Activated T-cell treated with anti-CD3 and anti-CD28 coated beads, Interleukin-2, amount 50 U/mL, for 1 hour (primary cell): Measurements from ENCODE around the gene KCNJ5.

Experiments used
- DNase-seq: peaks from one replicate; pipeline ENCODE4 v3.0.0-alpha.2; 2020

Gene KCNJ5

GRCh38 chr11:128936606-128937251 lies 45.6 kb downstream of the KCNJ5 start:
- DNase-seq: no peak

DNA sequence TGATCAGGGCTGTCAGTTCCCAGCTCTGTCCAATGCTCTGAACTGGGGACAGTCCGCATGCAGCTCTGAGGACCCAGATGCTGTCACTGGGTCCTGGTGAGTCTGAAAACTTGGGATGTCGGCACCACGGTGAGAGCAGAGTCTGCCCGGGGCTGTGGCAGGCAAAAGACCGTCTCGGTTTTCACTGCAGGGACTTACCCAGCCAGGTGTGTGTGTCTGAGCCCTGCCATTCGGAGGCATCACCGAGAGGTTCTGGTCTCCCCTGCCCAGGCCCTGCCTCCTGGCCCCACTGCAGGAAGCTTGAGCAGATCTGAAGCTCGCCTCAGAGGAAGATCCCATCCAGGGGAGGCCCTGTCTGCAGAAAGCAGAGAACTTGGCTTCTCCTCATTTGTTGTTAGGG lies 46.3 kb downstream of the KCNJ5 start:
- DNase-seq: no peak

DNA sequence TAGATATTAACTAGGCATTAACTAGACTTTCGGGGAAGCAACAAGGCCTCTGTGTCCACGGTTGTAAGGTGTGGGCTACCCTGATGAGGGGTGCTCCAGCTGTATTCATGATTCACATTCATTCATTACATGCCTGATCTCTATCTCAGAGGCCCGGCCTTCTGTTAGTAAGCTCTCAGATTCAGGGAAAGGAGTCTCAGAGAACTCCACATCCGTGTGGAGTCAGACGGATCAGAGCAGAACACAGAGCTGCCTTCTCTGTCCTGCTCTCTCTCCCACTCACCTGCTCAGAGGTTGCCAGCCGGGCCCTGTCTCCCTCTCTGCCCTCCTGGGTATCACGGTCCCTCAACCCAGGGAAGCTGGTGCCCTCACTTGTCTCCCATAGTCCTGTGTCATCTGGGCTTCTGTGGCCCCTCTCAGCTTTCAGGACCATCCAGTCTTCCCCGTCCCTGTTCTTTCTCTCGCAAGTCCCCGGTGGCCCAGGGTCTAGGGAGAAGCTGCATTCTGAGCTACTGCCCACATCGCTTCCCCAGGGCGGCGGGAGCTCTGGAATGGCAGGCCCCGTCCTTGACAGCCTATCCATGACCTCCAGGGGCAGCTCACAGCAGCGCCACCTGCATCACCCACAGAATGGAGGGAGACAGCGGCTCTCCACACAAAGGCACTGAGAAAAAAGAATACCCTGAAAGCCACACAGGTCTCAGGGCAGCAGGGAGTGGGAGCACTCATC lies 47.2 kb downstream of the KCNJ5 start:
- no peak for DNase-seq

GRCh38 chr11:128939591-128939990 lies 48.4 kb downstream of the KCNJ5 start:
- no peak for DNase-seq

- DNase-seq: no peak
Observed at GRCh38 chr11:128940156-128940555, 49.0 kb downstream of the KCNJ5 start.

- DNase-seq: no peak
Observed at GRCh38 chr11:128940603-128941002, 49.4 kb downstream of the KCNJ5 start.

DNA sequence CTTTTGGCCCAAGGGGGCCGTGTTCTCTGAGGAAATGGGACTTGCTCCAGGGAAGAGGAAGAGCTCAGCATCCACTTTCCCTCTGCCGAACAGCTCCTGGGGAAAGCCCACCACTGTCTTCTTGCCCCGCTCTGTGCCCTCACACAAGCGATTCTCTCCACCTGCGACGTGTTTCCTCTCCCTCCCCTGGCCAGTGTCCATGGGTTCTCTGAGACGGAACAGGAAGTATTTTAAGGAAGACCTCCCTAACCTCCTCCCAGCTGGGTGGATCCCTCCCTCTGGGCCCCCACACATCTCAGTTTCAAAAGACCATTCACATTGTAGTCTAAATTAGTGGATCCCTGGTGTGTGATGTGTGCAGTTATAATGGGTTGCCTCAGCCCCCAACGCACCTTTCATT lies 50.0 kb downstream of the KCNJ5 start:
- no peak for DNase-seq

GRCh38 chr11:128941573-128942271 lies 50.6 kb downstream of the KCNJ5 start:
- DNase-seq: no peak

DNA sequence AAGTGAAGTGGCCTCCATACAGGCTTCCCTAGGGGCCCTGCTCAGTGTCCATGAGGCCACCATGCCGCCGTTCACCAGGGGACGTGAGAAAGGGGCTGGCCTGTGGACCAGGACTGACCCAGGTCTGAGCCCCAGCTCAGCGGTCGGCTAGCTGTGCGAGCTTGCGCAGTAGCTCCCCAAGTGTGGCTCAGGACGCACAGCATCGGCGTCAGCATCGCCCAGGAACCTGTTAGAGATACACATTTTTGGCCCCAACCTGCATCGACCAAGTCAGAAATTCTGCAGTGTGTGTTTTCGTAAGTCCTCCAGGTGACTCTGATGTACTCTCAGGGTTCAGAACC lies 51.1 kb downstream of the KCNJ5 start:
- DNase-seq: no peak

DNA sequence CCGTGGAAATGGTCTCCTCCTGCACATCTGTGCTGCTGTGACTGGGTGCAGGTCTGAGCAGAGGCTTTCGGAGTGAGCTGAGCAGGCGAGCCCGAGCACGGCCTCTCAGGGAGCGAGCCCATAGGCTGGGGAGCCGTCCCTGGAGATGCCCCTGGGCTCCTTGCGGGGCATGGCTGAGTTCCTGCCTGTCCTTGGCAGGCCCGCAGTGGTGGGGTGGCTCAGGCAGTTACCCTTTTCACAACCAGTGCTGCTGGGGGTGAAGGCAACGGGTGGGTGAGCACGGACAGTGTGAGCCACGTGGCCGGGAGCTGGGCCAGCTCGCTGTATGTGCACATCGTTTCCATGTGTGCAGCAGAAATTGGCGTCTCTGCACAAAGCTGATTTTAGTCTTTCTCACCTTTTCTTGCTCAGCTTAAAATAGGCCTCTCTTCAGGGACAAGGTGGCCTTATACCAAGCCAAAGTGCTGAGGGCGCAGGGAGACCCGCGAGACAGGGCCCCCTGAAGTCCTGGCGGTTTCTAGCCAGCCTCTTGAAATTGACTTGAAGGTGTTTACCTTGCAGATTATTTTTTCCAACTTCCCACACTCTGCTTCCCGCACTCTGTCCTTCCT lies 51.8 kb downstream of the KCNJ5 start, which contains the start of gene TP53AIP1:
TSS of gene TP53AIP1 (minus strand) at position 55 of the 611 bp plus-strand sequence. CDS start 5,053 bp downstream, outside the sequence.
- no peak for DNase-seq

GRCh38 chr11:128943428-128943976 lies 52.3 kb downstream of the KCNJ5 start:
- DNase-seq: no peak

DNA sequence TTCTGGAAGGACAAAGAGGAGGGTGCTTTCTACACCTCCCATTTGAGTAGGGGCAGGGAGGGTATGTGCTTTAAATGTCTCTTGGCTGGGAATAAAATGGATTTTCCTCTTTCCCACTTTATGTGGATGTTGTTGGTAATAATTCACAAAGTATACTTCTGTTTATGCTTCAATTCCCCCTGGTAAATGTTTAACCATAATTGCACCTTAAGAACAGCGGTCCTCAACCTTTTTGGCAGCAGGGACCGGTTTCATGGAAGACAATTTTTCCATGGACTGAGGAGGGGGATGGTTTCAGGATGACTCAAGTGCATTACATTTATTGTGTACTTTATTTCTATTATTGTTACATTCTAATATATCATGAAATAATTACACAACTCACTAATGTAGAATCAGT lies 55.5 kb downstream of the KCNJ5 start:
- no peak for DNase-seq

DNA sequence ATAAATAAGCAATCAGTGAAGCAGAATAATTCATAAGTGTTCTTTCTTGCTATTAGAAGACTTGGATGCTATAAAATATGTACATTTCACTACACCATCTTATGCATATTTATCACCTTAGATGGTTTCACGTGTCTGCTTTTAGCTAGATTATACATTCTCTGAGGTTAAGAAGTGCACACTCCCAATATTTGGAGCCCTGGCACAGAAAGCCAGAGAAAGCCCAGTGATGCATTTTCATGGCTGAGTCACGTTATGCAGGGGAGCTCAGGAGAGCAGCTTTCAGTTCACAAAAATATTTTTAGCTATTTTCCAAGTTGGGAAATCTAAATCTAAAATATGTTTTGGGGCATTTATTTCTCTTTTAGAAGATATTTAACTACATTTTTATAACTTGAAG lies 56.6 kb downstream of the KCNJ5 start:
- no peak for DNase-seq

GRCh38 chr11:128948583-128948982 lies 57.4 kb downstream of the KCNJ5 start:
- no peak for DNase-seq

DNA sequence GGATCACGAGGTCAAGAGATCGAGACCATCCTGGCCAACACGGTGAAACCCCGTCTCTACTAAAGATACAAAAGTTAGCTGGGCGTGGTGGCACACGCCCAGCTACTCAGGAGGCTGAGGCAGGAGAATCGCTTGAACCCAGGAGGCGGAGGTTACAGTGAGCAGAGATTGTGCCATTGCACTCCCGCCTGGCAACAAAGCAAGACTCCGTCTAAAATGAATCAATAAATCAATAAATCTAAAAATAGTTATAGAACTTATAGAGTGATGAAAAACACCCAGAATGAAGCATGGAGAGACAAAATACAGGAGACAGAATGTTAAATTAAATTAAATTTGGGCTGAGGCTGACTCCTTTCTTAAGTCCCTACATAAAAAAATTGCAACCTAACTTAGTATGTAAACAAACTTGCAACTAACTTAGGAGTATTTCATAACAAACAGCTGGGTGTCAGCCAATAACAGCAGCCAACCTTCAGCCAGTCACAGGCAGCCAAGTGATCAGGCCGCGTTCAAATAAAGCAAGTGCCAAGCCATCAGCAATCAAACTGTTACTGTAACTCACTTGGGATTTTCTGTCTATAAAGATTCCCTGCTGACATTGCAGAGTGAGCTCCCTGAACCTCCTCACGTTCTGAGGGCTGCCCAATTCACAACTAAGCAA lies 58.8 kb downstream of the KCNJ5 start:
- no peak for DNase-seq

DNA sequence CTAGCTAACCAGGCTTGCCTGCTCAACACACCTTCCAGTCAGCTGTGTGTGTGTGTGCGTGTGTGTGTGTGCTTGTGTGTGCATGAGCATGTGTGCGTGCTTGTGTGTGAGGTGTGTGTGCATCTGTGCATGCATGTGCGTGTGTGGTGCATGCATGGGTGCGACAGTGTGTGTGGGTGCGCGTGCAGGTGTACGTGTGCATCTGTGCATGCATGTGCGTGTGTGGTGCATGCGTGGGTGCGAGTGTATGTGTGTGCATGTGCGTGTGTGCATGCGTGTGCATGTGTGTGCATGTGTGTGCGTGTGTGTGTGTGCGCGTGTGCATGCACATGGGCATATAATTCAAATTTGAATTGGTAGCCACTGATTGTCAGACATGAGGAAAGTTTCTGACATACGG lies 62.0 kb downstream of the KCNJ5 start:
- DNase-seq: no peak

DNA sequence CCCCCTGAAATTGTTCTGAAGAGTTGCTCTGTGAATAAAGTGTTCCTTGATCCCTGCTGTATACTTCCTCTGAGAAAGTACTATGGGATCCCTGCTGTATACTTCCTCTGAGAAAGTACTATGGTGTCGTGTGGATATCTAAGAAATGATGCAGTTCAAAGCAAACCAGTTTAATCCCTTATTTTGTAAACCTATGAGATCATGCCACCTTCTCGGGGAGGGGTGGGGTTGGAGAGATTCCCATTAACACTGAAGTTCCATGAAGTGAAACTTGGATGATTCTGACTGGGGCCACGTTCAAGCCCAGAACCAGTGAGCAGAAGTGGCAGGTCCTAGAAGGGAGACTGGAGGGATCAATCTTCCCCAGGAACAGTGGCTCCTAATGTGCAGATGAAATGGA lies 64.5 kb downstream of the KCNJ5 start:
- DNase-seq: no peak

- DNase-seq: no peak
Observed at GRCh38 chr11:128956401-128957201, 65.4 kb downstream of the KCNJ5 start.

GRCh38 chr11:128957202-128957482 lies 66.0 kb downstream of the KCNJ5 start:
- DNase-seq: no peak

DNA sequence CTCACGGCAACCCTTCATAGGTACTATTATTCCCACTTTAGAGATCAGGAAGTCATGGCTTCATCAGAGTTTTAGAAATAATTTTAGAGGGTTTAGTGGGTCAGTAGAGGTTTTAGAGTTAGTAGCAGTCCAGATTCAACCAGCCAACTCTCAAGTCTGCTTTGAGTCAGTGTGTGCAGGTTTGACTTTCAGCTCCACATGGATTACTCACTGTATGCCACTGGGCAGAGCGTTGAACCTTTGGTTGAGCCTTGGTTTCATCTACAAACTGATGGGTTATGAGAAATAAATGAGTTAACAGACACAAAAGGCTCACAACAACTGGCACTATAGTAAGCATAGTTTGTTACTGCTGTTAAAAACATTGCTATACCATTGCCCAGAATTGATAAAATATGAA lies 70.5 kb downstream of the KCNJ5 start:
- no peak for DNase-seq

- DNase-seq: no peak
Observed at GRCh38 chr11:128962896-128963295, 71.7 kb downstream of the KCNJ5 start.

- DNase-seq: no peak
Observed at GRCh38 chr11:128963744-128964325, 72.7 kb downstream of the KCNJ5 start.
